Transverse colon (tissue), 4 donors: ENCODE results near the gene MTX2.

Experiments
- CTCF ChIP-seq, 5 experiments: fragments of 200-600 bp in 3 of 5; fragments of 450-650 bp in 2 of 5; sonication (generic) in 3 of 5; IDR thresholded peaks; 1 replicate in 2 of 5; 2 replicates in 3 of 5; pipeline ENCODE4 v1.5.1; 2016 to 2017; ENCODE audit warnings: antibody characterized with exemption in 5 of 5, inconsistent platforms in 3 of 5, mild to moderate bottlenecking in 2 of 5, moderate library complexity in 1 of 5
- EP300 ChIP-seq: sonication (generic); formaldehyde crosslinking; IDR thresholded peaks from one replicate; pipeline ENCODE4 v1.6.1; 2017; ENCODE audit warnings: antibody characterized with exemption, low read depth
- POLR2A ChIP-seq: fragments of 450-650 bp; IDR thresholded peaks from one replicate; pipeline ENCODE4 v1.6.1; 2016; ENCODE audit warnings: antibody characterized with exemption, mild to moderate bottlenecking, moderate library complexity
- POLR2AphosphoS5 ChIP-seq, 3 donors: sonication (generic); formaldehyde crosslinking; IDR thresholded peaks; one replicate each; pipeline ENCODE4 v1.6.1; 2016; ENCODE audit warnings: antibody characterized with exemption in 3 of 3

GRCh38 chr2:176280156-176280555, 10.9 kb downstream of the MTX2 start:
- TF ChIP-seq CTCF (IDR thresholded peaks at IDR 0.05), result no peak
- no peak for TF ChIP-seq EP300
- TF ChIP-seq POLR2A, result no peak
- no peak for TF ChIP-seq POLR2AphosphoS5 (IDR thresholded peaks at IDR 0.05)
